Tibial nerve (tissue), 4 donors: ENCODE data around the gene VRK2. TPM values are rescaled to one million over a fixed set of nuclear protein-coding genes. Genes with fewer than 3 reads are reported as not detected.
A peak's percentile ranks its signal among the peaks of the same experiment; 100 is the strongest.

Source experiments
- DNase-seq, 2 donors: peaks; one replicate each; pipeline ENCODE4 v3.0.0-alpha.2; 2019; ENCODE audit warnings: low spot score in 2 of 2
- H3K27ac ChIP-seq, 4 donors: fragments of 200-600 bp; sonication (generic) in 3 of 4; one replicate each; pipeline ENCODE4 v1.5.1; 2017 to 2019; ENCODE audit warnings: mild to moderate bottlenecking in 1 of 4
- H3K27me3 ChIP-seq, 2 donors: fragments of 200-600 bp; sonication (generic) in 1 of 2; one replicate each; pipeline versions ENCODE4 v1.5.1 to v1.6.0; 2017 to 2019
- H3K36me3 ChIP-seq, 3 donors: fragments of 200-600 bp; sonication (generic); one replicate each; pipeline ENCODE4 v1.5.1; 2018 to 2019
- H3K4me1 ChIP-seq, 4 donors: fragments of 200-600 bp; sonication (generic) in 3 of 4; one replicate each; pipeline ENCODE4 v1.5.1; 2017 to 2019
- H3K4me3 ChIP-seq, 4 donors: fragments of 200-600 bp; sonication (generic) in 3 of 4; one replicate each; pipeline ENCODE4 v1.5.1; 2017 to 2019; ENCODE audit warnings: mild to moderate bottlenecking in 1 of 4, moderate library complexity in 1 of 4
- H3K9me3 ChIP-seq, 4 donors: fragments of 200-600 bp; sonication (generic) in 3 of 4; one replicate each; pipeline ENCODE4 v1.5.1; 2017 to 2019
- CTCF ChIP-seq, 5 experiments: fragments of 200-600 bp in 3 of 5; fragments of 450-650 bp in 2 of 5; sonication (generic) in 3 of 5; IDR thresholded peaks; one replicate each; pipeline ENCODE4 v1.5.1; 2016 to 2019; ENCODE audit warnings: antibody characterized with exemption in 5 of 5, mild to moderate bottlenecking in 3 of 5, moderate library complexity in 2 of 5
- EP300 ChIP-seq, 2 donors: sonication (generic); formaldehyde crosslinking; IDR thresholded peaks; one replicate each; pipeline ENCODE4 v1.6.1; 2017; ENCODE audit warnings: antibody characterized with exemption in 2 of 2, mild to moderate bottlenecking in 1 of 2
- POLR2A ChIP-seq, 2 donors: fragments of 450-650 bp; IDR thresholded peaks; one replicate each; pipeline ENCODE4 v1.6.1; 2017; ENCODE audit warnings: antibody characterized with exemption in 2 of 2, mild to moderate bottlenecking in 2 of 2, moderate library complexity in 2 of 2
- WGBS, 2 donors: methylation state at CpG; one replicate each; pipeline ENCODE4 v1.1.5; 2018; 5-methylcytosine and 5-hydroxymethylcytosine counted together
- total RNA-seq, 4 donors: library from RNA; depleted of rRNA; stranded (reverse); fragments of >200 nt; gene quantifications; one replicate each; pipeline ENCODE4 v1.1.0, GENCODE V29; 2016

Gene VRK2
- total RNA-seq, 4 donors from 2014 or later = 8.0 to 15.9 (median 14.2) TPM

- Histone ChIP-seq H3K9me3 (no peaks in the 10 kb centered on the region), H3K27ac (peak overlapping the region; percentile 81 to 98 (median 93)), H3K36me3 (no peaks in the 10 kb centered on the region), H3K4me1 (peaks cover 0 to 35% (median 14%) of the 10 kb centered on the region in 4 donors), H3K27me3 (no peaks in the 10 kb centered on the region), H3K4me3 (peak overlapping the region; percentile 63 to 92 (median 76))
- WGBS, 2 donors = 79 to 84% methylated on average over 17 of the region's 17 CpGs
- TF ChIP-seq CTCF (IDR thresholded peaks at IDR 0.05) = no peak
- no peak for TF ChIP-seq EP300 (IDR thresholded peaks at IDR 0.05)
- no peak for TF ChIP-seq POLR2A (IDR thresholded peaks at IDR 0.05)
- DNase-seq = no peak
Measured at GRCh38 chr2:58045580-58046334, 849 bp upstream of the VRK2 start.

GRCh38 chr2:58046335-58046584, 346 bp upstream of the VRK2 start:
- peak overlapping the region; percentile 63 to 92 (median 76) for H3K4me3 ChIP-seq
- WGBS, 2 donors = 3 to 4% methylated on average over 14 of the region's 14 CpGs

GRCh38 chr2:58047373-58047935, 848 bp downstream of the VRK2 start:
- H3K36me3 ChIP-seq = no peaks in the 10 kb centered on the region
- no peak for DNase-seq
- peaks cover 0 to 35% (median 14%) of the 10 kb centered on the region in 4 donors for H3K4me1 ChIP-seq
- WGBS, 2 donors = 35 to 36% methylated on average over 13 of the region's 13 CpGs
- H3K9me3 ChIP-seq = no peaks in the 10 kb centered on the region
- peak overlapping the region; percentile 81 to 98 (median 93) for H3K27ac ChIP-seq
- H3K4me3 ChIP-seq = peak overlapping the region; percentile 63 to 92 (median 76)
- no peaks in the 10 kb centered on the region for H3K27me3 ChIP-seq
- no peak for TF ChIP-seq POLR2A (IDR thresholded peaks at IDR 0.05)
- TF ChIP-seq EP300 (IDR thresholded peaks at IDR 0.05) = no peak

More at GRCh38 chr2:58046335-58046584, 346 bp upstream of the VRK2 start:
- TF ChIP-seq CTCF (IDR thresholded peaks at IDR 0.05) (no peak), EP300 (IDR thresholded peaks at IDR 0.05) (no peak), POLR2A (IDR thresholded peaks at IDR 0.05) (no peak)
- Histone ChIP-seq H3K4me1 (peaks cover 0 to 35% (median 14%) of the 10 kb centered on the region in 4 donors), H3K36me3 (no peaks in the 10 kb centered on the region), H3K27me3 (no peaks in the 10 kb centered on the region), H3K27ac (peak overlapping the region; percentile 81 to 98 (median 93)), H3K9me3 (no peaks in the 10 kb centered on the region)
- no peak for DNase-seq

GRCh38 chr2:58047961-58048360, 1.4 kb downstream of the VRK2 start:
- no peaks in the 10 kb centered on the region for H3K27me3 ChIP-seq
- H3K4me1 ChIP-seq = peaks cover 0 to 35% (median 14%) of the 10 kb centered on the region in 4 donors
- DNase-seq = no peak
- no peak for TF ChIP-seq EP300 (IDR thresholded peaks at IDR 0.05)
- no peak for TF ChIP-seq POLR2A (IDR thresholded peaks at IDR 0.05)
- no peak for TF ChIP-seq CTCF (IDR thresholded peaks at IDR 0.05)
- H3K4me3 ChIP-seq = peak overlapping the region in 1 of 4 donors; percentile 92
- H3K27ac ChIP-seq = peak overlapping the region in 1 of 4 donors; percentile 98
- 63 to 73% methylated on average over 3 of the region's 3 CpGs for WGBS, 2 donors
- no peaks in the 10 kb centered on the region for H3K9me3 ChIP-seq
- H3K36me3 ChIP-seq = no peaks in the 10 kb centered on the region

GRCh38 chr2:58051445-58051844, 4.8 kb downstream of the VRK2 start:
- 60 to 76% methylated on average over 3 of the region's 3 CpGs for WGBS, 2 donors
- TF ChIP-seq POLR2A (IDR thresholded peaks at IDR 0.05) = no peak
- TF ChIP-seq CTCF (IDR thresholded peaks at IDR 0.05) = no peak
- TF ChIP-seq EP300 (IDR thresholded peaks at IDR 0.05) = no peak
- Histone ChIP-seq H3K4me3 (no peak overlapping the region), H3K4me1 (peaks cover 0 to 20% (median 7%) of the 10 kb centered on the region in 4 donors), H3K9me3 (no peaks in the 10 kb centered on the region), H3K27me3 (no peaks in the 10 kb centered on the region), H3K27ac (no peak overlapping the region), H3K36me3 (no peaks in the 10 kb centered on the region)
- no peak for DNase-seq
